Thoracic aorta (tissue), 2 donors: ENCODE results near the gene PRSS2. TPM values are rescaled to one million over a fixed set of nuclear protein-coding genes. Genes with fewer than 3 reads are reported as not detected.

ENCODE experiments used
- ATAC-seq: fragments of 150-250 bp; one replicate; pipeline ENCODE4 v1.8.0; 2017; ENCODE audit warnings: low read depth; ENCODE audit not compliant: insufficient number of reproducible peaks, low FRiP score
- DNase-seq: peaks from one replicate; pipeline ENCODE4 v3.0.0-alpha.2; 2020; ENCODE audit warnings: low spot score
- H3K27ac ChIP-seq, 2 donors: fragments of 200-600 bp; sonication (generic); 1 replicate in 1 of 2; 2 replicates in 1 of 2; pipeline ENCODE4 v1.5.1; 2016; ENCODE audit warnings: mild to moderate bottlenecking in 2 of 2, moderate library complexity in 2 of 2
- H3K27me3 ChIP-seq: fragments of 200-600 bp; sonication (generic); replicated peaks from 2 replicates; pipeline ENCODE4 v1.6.0; 2016; ENCODE audit warnings: mild to moderate bottlenecking; ENCODE audit not compliant: insufficient read depth
- H3K36me3 ChIP-seq: fragments of 200-600 bp; sonication (generic); one replicate; pipeline ENCODE4 v1.5.1; 2016
- H3K4me1 ChIP-seq, 2 donors: fragments of 200-600 bp; sonication (generic); 1 replicate in 1 of 2; 2 replicates in 1 of 2; pipeline versions ENCODE4 v1.5.1 to v1.6.0; 2016; ENCODE audit warnings: low read depth in 2 of 2, mild to moderate bottlenecking in 1 of 2; ENCODE audit not compliant: control insufficient read depth in 1 of 2
- H3K4me3 ChIP-seq: fragments of 200-600 bp; sonication (generic); 2 replicates; pipeline ENCODE4 v1.5.1; 2016; ENCODE audit warnings: mild to moderate bottlenecking
- H3K9me3 ChIP-seq: fragments of 200-600 bp; sonication (generic); 2 replicates; pipeline ENCODE4 v1.5.1; 2016
- total RNA-seq, 2 donors: library from RNA; depleted of rRNA; stranded (reverse); fragments of >200 nt; gene quantifications; one replicate each; pipeline versions ENCODE4 v1.1.0 to v1.2.3, GENCODE V29; 2016
- TF ChIP-seq, protein P1 (sequence below): fragments of 200-600 bp; sonication (generic); IDR thresholded peaks from one replicate; pipeline ENCODE4 v1.5.1; 2019; ENCODE audit warnings: antibody characterized with exemption

PRSS2 gene
- total RNA-seq, 2 donors from 2014 or later: 6.1 to 15.4 TPM

DNA sequence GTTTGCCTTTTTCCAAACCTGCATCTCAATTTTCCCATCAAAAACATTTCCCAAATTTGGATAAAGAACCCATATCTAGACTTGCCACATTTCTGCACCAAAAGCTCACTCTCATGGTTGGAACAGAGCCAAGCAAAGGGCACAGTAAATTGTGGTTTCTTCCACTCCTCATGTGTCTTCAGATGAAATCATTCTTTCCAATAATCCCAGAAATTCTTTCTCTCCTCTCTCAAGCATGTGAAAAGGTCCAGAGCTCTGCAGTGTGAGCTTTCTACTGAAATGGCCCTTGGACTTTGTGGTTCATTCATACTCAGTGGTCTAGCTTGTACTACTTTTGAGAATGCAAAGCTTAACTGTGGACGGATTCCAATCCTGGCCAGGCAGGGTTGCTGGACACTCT lies 19.8 kb downstream of the PRSS2 start:
- Histone ChIP-seq H3K4me3 (no peak overlapping the region), H3K4me1 (no peaks in the 10 kb centered on the region), H3K9me3 (no peaks in the 10 kb centered on the region), H3K27ac (no peak overlapping the region), H3K27me3 (no peaks in the 10 kb centered on the region), H3K36me3 (no peaks in the 10 kb centered on the region)
- DNase-seq: no peak
- ATAC-seq: no peak
- TF ChIP-seq, protein P1, sequence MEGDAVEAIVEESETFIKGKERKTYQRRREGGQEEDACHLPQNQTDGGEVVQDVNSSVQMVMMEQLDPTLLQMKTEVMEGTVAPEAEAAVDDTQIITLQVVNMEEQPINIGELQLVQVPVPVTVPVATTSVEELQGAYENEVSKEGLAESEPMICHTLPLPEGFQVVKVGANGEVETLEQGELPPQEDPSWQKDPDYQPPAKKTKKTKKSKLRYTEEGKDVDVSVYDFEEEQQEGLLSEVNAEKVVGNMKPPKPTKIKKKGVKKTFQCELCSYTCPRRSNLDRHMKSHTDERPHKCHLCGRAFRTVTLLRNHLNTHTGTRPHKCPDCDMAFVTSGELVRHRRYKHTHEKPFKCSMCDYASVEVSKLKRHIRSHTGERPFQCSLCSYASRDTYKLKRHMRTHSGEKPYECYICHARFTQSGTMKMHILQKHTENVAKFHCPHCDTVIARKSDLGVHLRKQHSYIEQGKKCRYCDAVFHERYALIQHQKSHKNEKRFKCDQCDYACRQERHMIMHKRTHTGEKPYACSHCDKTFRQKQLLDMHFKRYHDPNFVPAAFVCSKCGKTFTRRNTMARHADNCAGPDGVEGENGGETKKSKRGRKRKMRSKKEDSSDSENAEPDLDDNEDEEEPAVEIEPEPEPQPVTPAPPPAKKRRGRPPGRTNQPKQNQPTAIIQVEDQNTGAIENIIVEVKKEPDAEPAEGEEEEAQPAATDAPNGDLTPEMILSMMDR: no peak

DNA sequence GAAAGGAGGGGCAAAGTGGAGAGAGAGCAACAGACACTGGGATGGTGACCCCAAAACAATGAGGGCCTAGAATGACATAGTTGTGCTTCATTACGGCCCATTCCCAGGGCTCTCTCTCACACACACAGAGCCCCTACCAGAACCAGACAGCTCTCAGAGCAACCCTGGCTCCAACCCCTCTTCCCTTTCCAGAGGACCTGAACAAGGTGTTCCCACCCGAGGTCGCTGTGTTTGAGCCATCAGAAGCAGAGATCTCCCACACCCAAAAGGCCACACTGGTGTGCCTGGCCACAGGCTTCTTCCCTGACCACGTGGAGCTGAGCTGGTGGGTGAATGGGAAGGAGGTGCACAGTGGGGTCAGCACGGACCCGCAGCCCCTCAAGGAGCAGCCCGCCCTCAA lies 20.7 kb downstream of the PRSS2 start:
- TF ChIP-seq, protein P1: no peak
- H3K36me3 ChIP-seq: no peaks in the 10 kb centered on the region
- H3K4me1 ChIP-seq: peaks cover 0 to 4% of the 10 kb centered on the region in 2 donors
- ATAC-seq (no peak), DNase-seq (no peak)
- no peak overlapping the region for H3K4me3 ChIP-seq
- no peaks in the 10 kb centered on the region for H3K27me3 ChIP-seq
- H3K27ac ChIP-seq: no peak overlapping the region
- H3K9me3 ChIP-seq: no peaks in the 10 kb centered on the region

DNA sequence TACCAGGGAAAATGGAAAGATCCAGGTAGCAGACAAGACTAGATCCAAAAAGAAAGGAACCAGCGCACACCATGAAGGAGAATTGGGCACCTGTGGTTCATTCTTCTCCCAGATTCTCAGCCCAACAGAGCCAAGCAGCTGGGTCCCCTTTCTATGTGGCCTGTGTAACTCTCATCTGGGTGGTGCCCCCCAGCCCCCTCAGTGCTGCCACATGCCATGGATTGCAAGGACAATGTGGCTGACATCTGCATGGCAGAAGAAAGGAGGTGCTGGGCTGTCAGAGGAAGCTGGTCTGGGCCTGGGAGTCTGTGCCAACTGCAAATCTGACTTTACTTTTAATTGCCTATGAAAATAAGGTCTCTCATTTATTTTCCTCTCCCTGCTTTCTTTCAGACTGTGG lies 21.4 kb downstream of the PRSS2 start:
- TF ChIP-seq, protein P1: no peak
- Histone ChIP-seq H3K36me3 (no peaks in the 10 kb centered on the region), H3K27ac (no peak overlapping the region), H3K4me1 (peaks cover 5 to 10% of the 10 kb centered on the region in 2 donors), H3K4me3 (no peak overlapping the region), H3K9me3 (no peaks in the 10 kb centered on the region), H3K27me3 (peaks cover under 1% of the 10 kb centered on the region)
- no peak for DNase-seq
- ATAC-seq: no peak

DNA sequence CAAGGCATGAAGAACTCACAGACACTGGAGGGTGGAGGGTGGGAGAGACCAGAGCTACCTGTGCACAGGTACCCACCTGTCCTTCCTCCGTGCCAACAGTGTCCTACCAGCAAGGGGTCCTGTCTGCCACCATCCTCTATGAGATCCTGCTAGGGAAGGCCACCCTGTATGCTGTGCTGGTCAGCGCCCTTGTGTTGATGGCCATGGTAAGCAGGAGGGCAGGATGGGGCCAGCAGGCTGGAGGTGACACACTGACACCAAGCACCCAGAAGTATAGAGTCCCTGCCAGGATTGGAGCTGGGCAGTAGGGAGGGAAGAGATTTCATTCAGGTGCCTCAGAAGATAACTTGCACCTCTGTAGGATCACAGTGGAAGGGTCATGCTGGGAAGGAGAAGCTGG lies 21.8 kb downstream of the PRSS2 start:
- TF ChIP-seq, protein P1: no peak
- Histone ChIP-seq H3K4me1 (peaks cover 9 to 15% of the 10 kb centered on the region in 2 donors), H3K9me3 (no peaks in the 10 kb centered on the region), H3K27ac (no peak overlapping the region), H3K4me3 (no peak overlapping the region), H3K27me3 (peaks cover 5% of the 10 kb centered on the region), H3K36me3 (no peaks in the 10 kb centered on the region)
- DNase-seq (no peak), ATAC-seq (no peak)

DNA sequence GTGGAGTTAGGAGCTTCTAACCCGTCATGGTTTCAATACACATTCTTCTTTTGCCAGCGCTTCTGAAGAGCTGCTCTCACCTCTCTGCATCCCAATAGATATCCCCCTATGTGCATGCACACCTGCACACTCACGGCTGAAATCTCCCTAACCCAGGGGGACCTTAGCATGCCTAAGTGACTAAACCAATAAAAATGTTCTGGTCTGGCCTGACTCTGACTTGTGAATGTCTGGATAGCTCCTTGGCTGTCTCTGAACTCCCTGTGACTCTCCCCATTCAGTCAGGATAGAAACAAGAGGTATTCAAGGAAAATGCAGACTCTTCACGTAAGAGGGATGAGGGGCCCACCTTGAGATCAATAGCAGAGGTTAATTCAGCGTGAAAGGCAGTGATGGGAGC lies 22.4 kb downstream of the PRSS2 start:
- H3K36me3 ChIP-seq: no peaks in the 10 kb centered on the region
- no peaks in the 10 kb centered on the region for H3K9me3 ChIP-seq
- peaks cover 5% of the 10 kb centered on the region for H3K27me3 ChIP-seq
- no peak overlapping the region for H3K4me3 ChIP-seq
- no peak for ATAC-seq
- no peak overlapping the region for H3K27ac ChIP-seq
- peaks cover 10 to 21% of the 10 kb centered on the region in 2 donors for H3K4me1 ChIP-seq
- TF ChIP-seq, protein P1: no peak
- no peak for DNase-seq
